ENCODE measurements around the gene SEMG1.

The SEMG1 gene

DNA sequence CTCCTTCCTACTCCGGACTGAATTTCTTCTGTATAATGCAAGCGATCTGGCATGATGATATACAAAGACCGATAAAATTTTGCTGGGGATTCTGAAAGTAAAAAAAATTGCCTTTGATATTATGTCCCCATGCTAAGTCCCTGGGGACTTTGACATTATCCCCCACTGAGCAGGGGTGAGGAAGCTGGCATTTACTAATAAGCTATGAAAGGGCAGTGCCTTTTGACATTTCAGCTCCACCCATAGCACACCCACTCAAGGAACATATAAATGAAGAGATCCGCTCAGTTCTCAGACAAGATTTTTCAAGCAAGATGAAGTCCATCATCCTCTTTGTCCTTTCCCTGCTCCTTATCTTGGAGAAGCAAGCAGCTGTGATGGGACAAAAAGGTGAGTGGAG is 14.2 kb downstream of the SEMG1 start, which contains the start of gene SEMG2:
Gene SEMG2, plus strand, starts transcription at position 298 of the 400 bp plus-strand sequence. Its CDS starts 17 bp downstream, at position 315.
- DNase-seq (ENCODE audit: low read depth): no peak

DNA sequence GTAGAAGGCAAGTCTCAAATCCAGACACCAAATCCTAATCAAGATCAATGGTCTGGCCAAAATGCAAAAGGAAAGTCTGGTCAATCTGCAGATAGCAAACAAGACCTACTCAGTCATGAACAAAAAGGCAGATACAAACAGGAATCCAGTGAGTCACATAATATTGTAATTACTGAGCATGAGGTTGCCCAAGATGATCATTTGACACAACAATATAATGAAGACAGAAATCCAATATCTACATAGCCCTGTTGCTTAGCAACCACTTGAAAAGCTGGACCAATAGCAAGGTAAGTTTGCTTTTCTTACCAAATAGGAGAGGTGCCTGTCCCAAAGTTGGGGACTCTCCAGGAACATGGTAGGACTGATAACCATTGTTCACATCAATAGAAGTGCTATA is 16.3 kb downstream of the SEMG1 start:
- no peak for DNase-seq (ENCODE audit: low read depth)

DNA sequence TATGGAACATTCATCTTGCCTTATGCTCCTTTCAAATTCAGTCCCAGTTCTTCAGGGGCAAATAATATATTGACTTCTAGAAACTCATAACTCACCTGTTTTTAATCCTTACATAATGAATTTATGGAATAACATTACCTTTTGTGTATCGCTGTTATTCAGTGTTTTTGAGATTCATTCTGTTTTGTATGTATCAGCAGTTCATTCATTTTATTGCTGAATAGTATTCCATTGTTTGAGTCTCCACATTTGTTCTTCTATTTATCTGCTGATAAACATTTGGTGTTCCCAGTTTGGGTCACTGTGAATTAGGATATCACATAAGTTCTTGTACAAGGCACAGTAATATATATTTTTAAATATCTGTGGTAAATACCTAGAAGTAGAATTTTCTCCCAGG is 19.5 kb downstream of the SEMG1 start:
- no peak for DNase-seq (ENCODE audit: low read depth)

DNA sequence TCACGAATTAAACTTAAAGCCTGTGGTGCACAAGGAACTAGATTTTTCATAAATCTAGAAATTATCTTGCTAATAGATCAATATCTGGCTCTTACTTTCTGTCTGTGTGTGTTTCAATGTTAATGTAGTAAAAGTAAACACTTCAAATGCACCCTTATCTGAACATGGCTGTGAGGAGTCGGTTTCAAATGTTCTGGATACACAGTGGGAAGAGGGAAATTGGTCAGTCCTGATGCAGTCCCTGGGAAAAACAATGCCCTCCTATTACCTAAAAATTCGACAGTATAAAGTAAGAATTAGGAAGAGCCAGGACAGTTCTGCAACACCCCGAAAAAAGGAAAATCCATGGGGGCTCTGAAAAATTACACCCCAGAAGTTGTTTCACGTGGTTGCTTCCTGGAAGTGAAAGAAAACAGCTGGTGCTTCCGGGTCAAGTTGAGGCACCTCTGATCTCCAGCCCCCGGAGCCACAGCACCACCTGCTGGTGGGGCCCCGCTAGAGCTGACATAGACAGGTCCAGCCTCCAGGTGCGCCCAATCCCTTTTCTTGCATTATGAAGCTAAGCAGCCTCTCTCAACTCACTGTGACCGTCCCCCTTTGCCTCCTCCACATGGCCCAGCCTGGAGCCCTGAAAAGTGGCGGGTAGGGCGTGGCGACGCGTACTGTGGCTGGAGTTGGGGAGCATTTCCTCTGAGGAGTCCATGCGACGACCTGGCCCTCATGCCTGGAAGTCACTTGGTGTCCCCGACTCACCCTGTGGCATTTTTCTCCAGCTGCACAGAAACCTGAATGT is 22.6 kb downstream of the SEMG1 start:
- no peak for DNase-seq (ENCODE audit: low read depth)

GRCh38 chr20:45230631-45231030 is 23.8 kb downstream of the SEMG1 start:
- no peak for DNase-seq (ENCODE audit: low read depth)

- DNase-seq (ENCODE audit: low read depth): no peak
These were observed 29.2 kb downstream of the SEMG1 start for GRCh38 chr20:45235995-45236394.

- DNase-seq (ENCODE audit: low read depth): no peak
These were observed 31.3 kb downstream of the SEMG1 start for GRCh38 chr20:45238139-45238538.

GRCh38 chr20:45246109-45246508 is 39.3 kb downstream of the SEMG1 start:
- DNase-seq (ENCODE audit: low read depth): no peak

- no peak for DNase-seq (ENCODE audit: low read depth)
These were observed 41.0 kb downstream of the SEMG1 start for GRCh38 chr20:45247865-45248264.

GRCh38 chr20:45248609-45249008 is 41.8 kb downstream of the SEMG1 start:
- no peak for DNase-seq (ENCODE audit: low read depth)

- no peak for DNase-seq (ENCODE audit: low read depth)
These were observed 45.2 kb downstream of the SEMG1 start for GRCh38 chr20:45251884-45252560.

GRCh38 chr20:45253261-45253660 is 46.4 kb downstream of the SEMG1 start:
- DNase-seq (ENCODE audit: low read depth): no peak

DNA sequence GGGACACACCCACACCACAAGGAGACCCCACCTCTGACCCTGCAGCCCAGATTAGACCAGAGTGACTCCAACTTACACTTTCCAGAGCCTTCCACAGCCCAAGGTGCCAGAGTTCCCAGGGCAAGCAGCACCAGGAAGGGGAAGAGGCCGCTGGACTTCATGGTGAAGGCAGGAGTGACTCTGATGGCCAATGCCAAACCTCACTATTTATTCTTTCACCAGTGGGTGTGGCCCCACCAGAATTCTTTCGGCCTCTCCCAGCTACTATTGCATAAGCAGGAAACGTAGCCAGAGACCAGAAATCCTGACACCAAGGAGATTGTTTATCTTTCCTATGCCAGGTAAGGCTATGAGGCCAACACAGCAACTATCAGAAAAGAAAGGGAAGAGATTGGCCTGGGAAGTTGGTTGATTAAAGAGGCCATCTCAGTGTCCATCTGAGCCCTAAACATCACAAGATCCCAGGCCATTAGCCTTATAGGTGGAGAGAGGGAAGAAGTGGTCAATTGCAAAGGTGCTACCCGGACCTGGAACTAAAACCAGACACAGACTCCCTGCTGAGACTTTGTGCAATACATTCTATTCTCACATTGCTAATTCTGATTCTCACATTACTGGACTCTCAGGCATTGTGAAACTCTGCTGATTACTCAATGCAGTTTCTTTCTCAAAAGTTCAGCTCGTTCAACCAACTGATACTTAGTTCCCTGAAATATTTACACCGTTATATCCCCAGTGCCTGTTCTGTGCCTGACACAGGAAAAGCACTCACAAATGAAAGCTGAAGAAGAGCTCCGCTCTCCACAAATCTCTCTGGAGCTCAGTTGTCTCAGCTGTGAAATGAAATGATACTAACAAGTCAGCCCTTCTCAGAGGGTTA is 47.8 kb downstream of the SEMG1 start, which contains the start of gene SLPI:
Gene SLPI, minus strand, starts transcription at position 182 of the 880 bp plus-strand sequence. Its CDS starts 21 bp downstream, at position 161.
- no peak for DNase-seq (ENCODE audit: low read depth)

DNA sequence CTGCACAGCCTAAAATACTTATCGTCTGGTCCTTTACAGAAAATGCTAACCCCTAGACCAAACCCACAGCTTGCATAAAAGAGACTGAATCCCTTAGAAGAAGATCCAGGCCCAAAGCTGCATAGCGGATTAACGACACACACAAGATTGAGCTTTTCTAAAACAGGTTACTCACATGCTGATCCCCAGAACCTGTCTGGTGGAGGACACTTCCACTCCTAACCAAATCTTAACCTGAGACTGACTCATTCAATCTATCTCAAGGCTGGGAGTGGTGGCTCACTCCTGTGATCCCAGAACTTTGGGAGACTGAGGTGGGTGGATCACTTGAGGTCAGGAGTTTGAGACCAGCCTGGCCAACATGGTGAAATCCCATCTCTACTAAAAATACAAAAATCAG is 50.3 kb downstream of the SEMG1 start:
- DNase-seq (ENCODE audit: low read depth): no peak

DNA sequence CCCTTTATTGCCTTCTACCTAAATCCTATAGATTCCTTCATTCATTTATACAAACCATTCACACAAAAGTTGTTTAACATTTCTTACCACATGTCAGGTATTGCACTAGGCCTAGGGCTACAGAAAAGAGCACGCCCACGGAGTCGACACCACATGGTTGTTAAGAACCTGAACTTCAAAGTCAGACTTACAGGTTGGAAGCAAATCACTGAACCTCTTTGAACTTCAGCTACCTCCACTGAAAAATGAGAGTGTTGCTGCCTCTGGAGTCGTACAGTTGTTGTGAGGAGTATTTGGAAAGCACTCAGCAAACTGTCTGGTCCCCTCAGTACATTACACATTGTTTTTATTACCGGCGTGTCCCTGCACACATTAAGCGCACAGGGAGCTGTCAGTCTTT is 50.9 kb downstream of the SEMG1 start:
- no peak for DNase-seq (ENCODE audit: low read depth)

DNA sequence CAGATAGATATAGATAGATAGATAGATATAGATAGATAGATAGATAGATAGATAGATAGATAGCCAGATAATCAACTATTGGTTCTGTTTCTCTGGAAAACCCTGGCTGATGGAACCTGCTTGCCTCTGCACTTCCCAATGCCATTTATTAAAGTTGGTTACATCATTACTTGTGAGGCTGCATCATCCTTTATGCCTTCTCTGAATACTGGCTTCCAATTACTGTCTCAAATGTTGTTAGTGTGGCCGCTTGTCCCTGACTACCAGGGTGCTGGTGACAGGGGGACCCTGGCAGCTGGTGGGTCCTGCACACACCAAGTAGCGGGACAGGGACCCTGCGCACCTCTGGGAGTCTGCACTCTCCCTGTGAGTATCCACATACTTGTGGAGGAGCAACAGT is 51.4 kb downstream of the SEMG1 start:
- no peak for DNase-seq (ENCODE audit: low read depth)

GRCh38 chr20:45258664-45259063 is 51.8 kb downstream of the SEMG1 start:
- no peak for DNase-seq (ENCODE audit: low read depth)
